Panc1 (cell line): ENCODE results near the gene STK39. TPM values are rescaled to one million over a fixed set of nuclear protein-coding genes. Genes with fewer than 3 reads are reported as not detected.

Source experiments
- ATAC-seq: fragments of 200-7000 bp; cut with Tn5 transposase; 2 replicates; pipeline ENCODE4 v1.9.1; 2020; ENCODE audit warnings: mild to moderate bottlenecking, moderate library complexity
- BruUV-seq: library from RNA; stranded (reverse); fragments of 400-500 nt; replicated peaks from 2 replicates; lab custom pipeline; 2021; lab: Mats Ljungman, UMichigan
- CTCF ChIA-PET: fragments of 300-600 bp; sonication (Branson Sonifier 250); formaldehyde crosslinking; loops from one replicate; lab custom pipeline; 2022; ENCODE audit warnings: antibody characterized with exemption; lab: Charles Lee
- POLR2A ChIA-PET: fragments of 300-600 bp; sonication (Branson Sonifier 250); formaldehyde crosslinking; loops from one replicate; lab custom pipeline; 2022; ENCODE audit warnings: antibody characterized with exemption; lab: Charles Lee
- DNase-seq: peaks from one replicate; pipeline ENCODE4 v3.0.0-alpha.2; 2010; ENCODE audit warnings: low read depth, low spot score
- H3K27ac ChIP-seq: 2 replicates; pipeline ENCODE4 v1.5.1; 2011; ENCODE audit warnings: mild to moderate bottlenecking, low read length, inconsistent platforms
- H3K27me3 ChIP-seq: fragments of 200-500 bp; sonication (Bioruptor generic); 2 replicates; pipeline ENCODE4 v1.6.0; 2014; ENCODE audit warnings: low read length, inconsistent platforms; ENCODE audit not compliant: control insufficient read depth, insufficient read depth
- H3K36me3 ChIP-seq: fragments of 200-500 bp; sonication (Bioruptor generic); 2 replicates; pipeline ENCODE4 v1.5.1; 2014; ENCODE audit warnings: inconsistent platforms, mild to moderate bottlenecking, low read length, moderate library complexity; ENCODE audit not compliant: control insufficient read depth, insufficient read depth
- H3K4me1 ChIP-seq: 2 replicates; pipeline ENCODE4 v1.5.1; 2011; ENCODE audit warnings: inconsistent platforms, mild to moderate bottlenecking, low read length, moderate library complexity; ENCODE audit not compliant: control insufficient read depth, insufficient read depth
- H3K4me3 ChIP-seq, 2 experiments: 2 replicates each; pipeline ENCODE4 v1.5.1; 2011 to 2012; ENCODE audit warnings: low read depth in 2 of 2, low read length in 2 of 2, mild to moderate bottlenecking in 2 of 2, inconsistent platforms in 1 of 2, moderate library complexity in 1 of 2
- H3K9me3 ChIP-seq: fragments of 200-500 bp; sonication (Bioruptor generic); 2 replicates; pipeline ENCODE4 v1.5.1; 2014; ENCODE audit warnings: low read depth, mild to moderate bottlenecking, inconsistent platforms, low read length, moderate library complexity; ENCODE audit not compliant: control insufficient read depth, insufficient read depth
- POLR2AphosphoS5 ChIP-seq: IDR thresholded peaks from 2 replicates; pipeline ENCODE4 v1.6.1; 2012; ENCODE audit warnings: mild to moderate bottlenecking, low read depth, low read length, moderate library complexity
- SIN3A ChIP-seq: IDR thresholded peaks from 2 replicates; pipeline ENCODE4 v1.6.1; 2012; ENCODE audit warnings: low read depth, mild to moderate bottlenecking, low read length, moderate library complexity, borderline replicate concordance; ENCODE audit not compliant: insufficient read depth
- TCF7L2 ChIP-seq: IDR thresholded peaks from 2 replicates; pipeline ENCODE4 v1.6.1; 2011; ENCODE audit warnings: mild to moderate bottlenecking, low read depth, low read length, inconsistent platforms
- in situ Hi-C: cut with HindIII; loops from 2 replicates; pipeline ENCODE4 v1.10.0; 2016; ENCODE audit warnings: low sequenced_read_pairs, low pct_unique_long_range_greater_than_20kb
- intact Hi-C: fragments of 100-400 bp; cut with micrococcal nuclease; formaldehyde crosslinking; loops from one replicate; pipeline ENCODE4 v1.10.0; 2022; ENCODE audit not compliant: unreplicated experiment
- total RNA-seq: library from RNA; stranded (reverse); gene quantifications from one replicate; pipeline ENCODE4 v1.2.1, GENCODE V29; 2021; ENCODE audit not compliant: unreplicated experiment
- TF ChIP-seq, protein P1 (sequence below), 2 experiments: IDR thresholded peaks; 2 replicates each; pipeline ENCODE4 v1.6.1; 2011 to 2012; ENCODE audit warnings: low read depth in 2 of 2, control low read depth in 1 of 2, low read length in 1 of 2, mild to moderate bottlenecking in 1 of 2, moderate library complexity in 1 of 2; ENCODE audit not compliant: insufficient read depth in 1 of 2
- TF ChIP-seq, protein P2 (sequence below): fragments of 450-650 bp; IDR thresholded peaks from 2 replicates; pipeline ENCODE4 v1.5.1; 2017; ENCODE audit warnings: mild to moderate bottlenecking

The STK39 gene
- total RNA-seq, 1 experiment from 2014 or later = 14.0 TPM

DNA sequence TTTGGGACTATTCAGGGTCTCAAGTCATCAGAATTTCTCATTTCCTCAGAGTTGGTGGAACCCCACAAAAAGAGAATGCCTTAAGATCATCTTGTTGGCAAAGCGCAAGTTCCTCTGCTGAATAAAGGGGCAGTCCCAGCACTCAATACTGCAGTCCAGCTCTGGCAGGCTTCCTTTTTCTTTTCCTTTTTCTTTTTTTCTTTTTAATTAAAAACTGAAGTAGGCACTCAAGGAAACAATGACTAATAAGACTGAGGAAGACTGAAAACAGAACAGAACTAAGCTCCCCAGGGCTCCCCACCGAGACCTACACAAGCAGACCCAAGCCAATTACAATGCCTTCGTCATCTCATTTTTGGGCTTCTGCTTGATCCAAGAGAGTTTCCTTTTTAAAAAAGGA is 82.0 kb downstream of the STK39 start:
- H3K9me3 ChIP-seq = no peaks in the 10 kb centered on the region
- no peak overlapping the region for H3K27ac ChIP-seq
- in situ Hi-C loops = no loop called here
- no TSS peak for BruUV-seq
- ChIA-PET POLR2A (no interaction called here), CTCF (no interaction called here)
- ATAC-seq (no peak), DNase-seq (no peak)
- no peaks in the 10 kb centered on the region for H3K4me1 ChIP-seq
- H3K36me3 ChIP-seq = no peaks in the 10 kb centered on the region
- intact Hi-C loops = no loop called here
- H3K4me3 ChIP-seq = no peak overlapping the region
- TF ChIP-seq, protein P1, sequence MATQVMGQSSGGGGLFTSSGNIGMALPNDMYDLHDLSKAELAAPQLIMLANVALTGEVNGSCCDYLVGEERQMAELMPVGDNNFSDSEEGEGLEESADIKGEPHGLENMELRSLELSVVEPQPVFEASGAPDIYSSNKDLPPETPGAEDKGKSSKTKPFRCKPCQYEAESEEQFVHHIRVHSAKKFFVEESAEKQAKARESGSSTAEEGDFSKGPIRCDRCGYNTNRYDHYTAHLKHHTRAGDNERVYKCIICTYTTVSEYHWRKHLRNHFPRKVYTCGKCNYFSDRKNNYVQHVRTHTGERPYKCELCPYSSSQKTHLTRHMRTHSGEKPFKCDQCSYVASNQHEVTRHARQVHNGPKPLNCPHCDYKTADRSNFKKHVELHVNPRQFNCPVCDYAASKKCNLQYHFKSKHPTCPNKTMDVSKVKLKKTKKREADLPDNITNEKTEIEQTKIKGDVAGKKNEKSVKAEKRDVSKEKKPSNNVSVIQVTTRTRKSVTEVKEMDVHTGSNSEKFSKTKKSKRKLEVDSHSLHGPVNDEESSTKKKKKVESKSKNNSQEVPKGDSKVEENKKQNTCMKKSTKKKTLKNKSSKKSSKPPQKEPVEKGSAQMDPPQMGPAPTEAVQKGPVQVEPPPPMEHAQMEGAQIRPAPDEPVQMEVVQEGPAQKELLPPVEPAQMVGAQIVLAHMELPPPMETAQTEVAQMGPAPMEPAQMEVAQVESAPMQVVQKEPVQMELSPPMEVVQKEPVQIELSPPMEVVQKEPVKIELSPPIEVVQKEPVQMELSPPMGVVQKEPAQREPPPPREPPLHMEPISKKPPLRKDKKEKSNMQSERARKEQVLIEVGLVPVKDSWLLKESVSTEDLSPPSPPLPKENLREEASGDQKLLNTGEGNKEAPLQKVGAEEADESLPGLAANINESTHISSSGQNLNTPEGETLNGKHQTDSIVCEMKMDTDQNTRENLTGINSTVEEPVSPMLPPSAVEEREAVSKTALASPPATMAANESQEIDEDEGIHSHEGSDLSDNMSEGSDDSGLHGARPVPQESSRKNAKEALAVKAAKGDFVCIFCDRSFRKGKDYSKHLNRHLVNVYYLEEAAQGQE (IDR thresholded peaks at IDR 0.05; ENCODE audit: insufficient read depth in 1 of 2, low read depth in 2 of 2, low read length in 1 of 2) = no peak
- TF ChIP-seq, protein P2, sequence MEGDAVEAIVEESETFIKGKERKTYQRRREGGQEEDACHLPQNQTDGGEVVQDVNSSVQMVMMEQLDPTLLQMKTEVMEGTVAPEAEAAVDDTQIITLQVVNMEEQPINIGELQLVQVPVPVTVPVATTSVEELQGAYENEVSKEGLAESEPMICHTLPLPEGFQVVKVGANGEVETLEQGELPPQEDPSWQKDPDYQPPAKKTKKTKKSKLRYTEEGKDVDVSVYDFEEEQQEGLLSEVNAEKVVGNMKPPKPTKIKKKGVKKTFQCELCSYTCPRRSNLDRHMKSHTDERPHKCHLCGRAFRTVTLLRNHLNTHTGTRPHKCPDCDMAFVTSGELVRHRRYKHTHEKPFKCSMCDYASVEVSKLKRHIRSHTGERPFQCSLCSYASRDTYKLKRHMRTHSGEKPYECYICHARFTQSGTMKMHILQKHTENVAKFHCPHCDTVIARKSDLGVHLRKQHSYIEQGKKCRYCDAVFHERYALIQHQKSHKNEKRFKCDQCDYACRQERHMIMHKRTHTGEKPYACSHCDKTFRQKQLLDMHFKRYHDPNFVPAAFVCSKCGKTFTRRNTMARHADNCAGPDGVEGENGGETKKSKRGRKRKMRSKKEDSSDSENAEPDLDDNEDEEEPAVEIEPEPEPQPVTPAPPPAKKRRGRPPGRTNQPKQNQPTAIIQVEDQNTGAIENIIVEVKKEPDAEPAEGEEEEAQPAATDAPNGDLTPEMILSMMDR = no peak
- TF ChIP-seq SIN3A (no peak), TCF7L2 (no peak), POLR2AphosphoS5 (no peak)
- H3K27me3 ChIP-seq = no peaks in the 10 kb centered on the region

DNA sequence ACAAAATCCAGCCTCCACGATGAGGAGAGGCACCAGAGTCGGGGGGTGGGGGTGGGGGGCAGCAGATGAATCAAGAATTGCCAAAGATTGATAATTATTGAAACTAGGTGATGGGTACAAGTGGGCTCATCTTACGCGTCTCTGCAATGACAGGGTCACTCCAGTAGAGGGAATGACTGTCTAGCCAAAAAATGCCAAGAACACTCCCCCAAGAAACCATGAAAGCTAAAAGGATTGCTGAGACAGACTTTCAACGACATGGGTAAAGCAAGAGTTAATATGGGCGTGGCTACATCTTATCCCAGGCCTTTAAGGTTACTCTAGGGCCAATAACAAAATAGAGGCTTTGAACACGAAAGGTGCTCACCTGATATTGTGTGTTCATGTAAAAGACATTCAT is 86.5 kb downstream of the STK39 start:
- H3K9me3 ChIP-seq = no peaks in the 10 kb centered on the region
- H3K4me3 ChIP-seq = no peak overlapping the region
- ChIA-PET CTCF (no interaction called here), POLR2A (interaction anchor here (0.7 kb wide), 1 partner anchor 124 kb away, joined by 4 read pairs; no protein-coding TSS in a partner anchor)
- DNase-seq (peak; percentile 10), ATAC-seq (no peak)
- no peaks in the 10 kb centered on the region for H3K27me3 ChIP-seq
- H3K4me1 ChIP-seq = no peaks in the 10 kb centered on the region
- in situ Hi-C loops = no loop called here
- no TSS peak for BruUV-seq
- intact Hi-C loops = no loop called here
- TF ChIP-seq, protein P2 = peak; percentile 36
- TF ChIP-seq POLR2AphosphoS5 = no peak
- TF ChIP-seq, protein P1 (IDR thresholded peaks at IDR 0.05; ENCODE audit: insufficient read depth in 1 of 2, low read depth in 2 of 2, low read length in 1 of 2) = no peak
- no peak for TF ChIP-seq SIN3A
- TF ChIP-seq TCF7L2 = no peak
- no peaks in the 10 kb centered on the region for H3K36me3 ChIP-seq
- no peak overlapping the region for H3K27ac ChIP-seq
